ENCODE measurements around the gene ZNF362.

Gene ZNF362

DNA sequence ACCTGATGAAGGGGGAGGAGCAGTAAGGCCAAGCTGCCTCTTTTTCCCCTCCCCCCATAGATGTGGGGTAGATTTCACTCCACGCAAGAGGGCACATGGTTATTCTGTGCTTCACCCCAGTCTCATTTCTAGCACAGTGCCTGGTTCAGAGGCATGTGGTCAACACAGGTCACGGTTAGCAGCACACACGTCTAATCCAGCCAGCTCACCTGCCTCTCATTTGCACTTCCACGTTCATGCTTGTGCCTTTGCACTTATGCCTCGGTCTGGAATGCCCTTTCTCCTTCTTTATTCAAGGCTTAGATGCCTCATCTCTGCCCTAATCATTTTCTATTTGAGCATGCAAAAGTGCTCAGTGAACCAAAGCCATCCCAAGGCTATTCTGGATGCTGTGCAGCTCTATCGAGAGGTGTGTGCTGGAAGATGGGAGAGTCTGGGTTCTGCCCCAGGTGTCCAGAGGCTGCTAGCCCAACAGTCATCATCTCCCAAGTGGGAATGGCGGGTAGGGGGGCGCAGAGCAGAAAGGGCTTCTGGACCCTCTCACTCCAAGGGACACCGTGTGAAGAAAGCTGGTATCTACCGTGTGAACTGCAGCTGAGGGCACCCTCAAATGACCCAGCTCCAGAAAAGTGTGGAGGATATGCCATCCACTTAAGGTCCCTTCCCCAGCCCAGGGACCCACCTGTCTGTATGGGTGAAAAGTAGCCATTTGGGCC is 66.7 kb downstream of the ZNF362 start:
- TF ChIP-seq, protein P1, sequence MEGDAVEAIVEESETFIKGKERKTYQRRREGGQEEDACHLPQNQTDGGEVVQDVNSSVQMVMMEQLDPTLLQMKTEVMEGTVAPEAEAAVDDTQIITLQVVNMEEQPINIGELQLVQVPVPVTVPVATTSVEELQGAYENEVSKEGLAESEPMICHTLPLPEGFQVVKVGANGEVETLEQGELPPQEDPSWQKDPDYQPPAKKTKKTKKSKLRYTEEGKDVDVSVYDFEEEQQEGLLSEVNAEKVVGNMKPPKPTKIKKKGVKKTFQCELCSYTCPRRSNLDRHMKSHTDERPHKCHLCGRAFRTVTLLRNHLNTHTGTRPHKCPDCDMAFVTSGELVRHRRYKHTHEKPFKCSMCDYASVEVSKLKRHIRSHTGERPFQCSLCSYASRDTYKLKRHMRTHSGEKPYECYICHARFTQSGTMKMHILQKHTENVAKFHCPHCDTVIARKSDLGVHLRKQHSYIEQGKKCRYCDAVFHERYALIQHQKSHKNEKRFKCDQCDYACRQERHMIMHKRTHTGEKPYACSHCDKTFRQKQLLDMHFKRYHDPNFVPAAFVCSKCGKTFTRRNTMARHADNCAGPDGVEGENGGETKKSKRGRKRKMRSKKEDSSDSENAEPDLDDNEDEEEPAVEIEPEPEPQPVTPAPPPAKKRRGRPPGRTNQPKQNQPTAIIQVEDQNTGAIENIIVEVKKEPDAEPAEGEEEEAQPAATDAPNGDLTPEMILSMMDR (conservative IDR thresholded peaks at IDR 0.05) = no peak
- TF ChIP-seq ZFX (IDR thresholded peaks at IDR 0.05) = no peak
- no peak overlapping the region for H3K27ac ChIP-seq

DNA sequence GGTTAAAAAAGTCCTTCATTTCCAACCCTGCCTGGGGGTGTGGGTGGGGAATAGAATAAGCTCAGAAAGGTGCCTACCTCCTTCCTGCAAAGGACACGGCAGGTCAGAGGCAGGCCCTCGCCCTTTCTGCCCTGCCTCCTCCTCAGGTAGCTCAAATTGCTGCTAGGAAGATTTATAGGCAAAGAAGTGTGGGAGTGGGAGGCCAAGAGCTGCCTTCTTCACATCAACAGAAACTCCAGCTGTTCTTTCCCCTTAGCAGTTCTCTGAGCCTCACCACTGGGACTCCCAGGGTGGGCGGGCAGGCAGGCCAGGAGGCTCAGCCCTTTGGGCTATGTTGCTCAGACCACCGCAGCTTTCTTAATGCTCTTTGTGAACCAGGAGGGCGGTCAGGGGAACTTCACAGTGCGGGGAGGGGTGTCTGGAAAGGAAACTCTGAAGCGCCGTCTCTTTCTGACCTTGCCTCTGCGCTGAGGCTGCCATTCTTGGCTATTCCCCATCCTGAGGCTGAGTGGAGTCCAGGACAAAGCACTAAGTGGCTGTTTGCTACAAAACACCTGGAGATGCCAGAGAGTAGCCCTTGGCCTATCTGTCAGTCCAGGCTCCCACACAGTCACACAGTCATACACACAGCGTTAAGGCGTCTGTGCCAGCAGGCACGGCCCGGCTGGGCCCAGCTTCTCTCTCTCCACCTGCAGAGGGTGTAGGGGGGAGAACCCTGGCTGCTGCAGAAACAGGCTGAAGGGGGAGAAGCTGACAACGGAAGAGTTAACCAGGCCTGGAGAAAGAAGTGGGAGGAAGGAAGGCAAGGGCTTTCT is 67.6 kb downstream of the ZNF362 start:
- H3K27ac ChIP-seq = no peak overlapping the region

DNA sequence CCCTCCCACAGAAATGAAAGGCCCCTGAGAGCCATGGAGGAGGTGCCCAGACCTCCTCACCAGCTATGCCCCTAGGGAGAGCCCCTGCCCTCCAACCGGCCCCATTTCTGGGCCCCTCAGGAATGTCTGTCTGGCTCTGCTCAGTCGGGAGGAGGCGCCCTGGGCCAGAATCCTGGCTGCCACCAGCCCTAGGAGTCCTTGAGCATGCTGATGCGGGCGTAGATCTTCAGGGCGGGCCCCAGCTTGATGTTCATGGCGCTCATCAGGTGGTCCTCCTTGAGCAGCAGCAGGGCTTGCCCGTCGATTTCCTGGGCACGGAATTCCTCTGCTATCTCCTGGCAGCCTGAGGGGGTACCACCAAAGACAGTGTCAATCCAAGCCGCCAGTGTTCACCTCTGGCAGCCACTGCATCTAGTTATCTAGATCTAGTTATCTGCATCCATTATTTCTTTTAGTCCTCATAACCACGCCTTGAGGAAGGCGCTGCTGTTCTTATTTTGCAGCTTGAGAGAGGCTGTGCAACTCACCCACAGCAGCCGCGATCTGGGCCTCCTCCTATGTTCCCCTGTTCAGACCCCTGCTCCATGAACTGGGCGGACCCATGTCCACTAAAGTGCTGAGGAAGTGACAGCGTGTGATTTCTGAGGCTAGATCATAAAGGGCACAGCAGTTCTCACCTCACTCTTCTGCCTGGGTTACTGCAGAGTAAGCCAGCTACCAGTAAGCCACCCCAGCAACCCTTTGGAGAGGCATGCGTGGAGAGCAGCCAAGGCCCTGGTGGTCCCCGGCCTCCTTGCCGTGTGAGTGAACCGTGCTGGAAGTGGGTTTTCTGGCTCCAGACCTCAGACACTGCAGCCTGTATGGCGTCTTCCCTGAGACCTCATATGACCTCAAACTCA is 68.6 kb downstream of the ZNF362 start:
- H3K27ac ChIP-seq = no peak overlapping the region
- no peak for TF ChIP-seq ZFX (IDR thresholded peaks at IDR 0.05)

More for the DNA sequence above, 67.6 kb downstream of the ZNF362 start:
- no peak for TF ChIP-seq ZFX (IDR thresholded peaks at IDR 0.05)
- TF ChIP-seq, protein P1 (conservative IDR thresholded peaks at IDR 0.05) = no peak

DNA sequence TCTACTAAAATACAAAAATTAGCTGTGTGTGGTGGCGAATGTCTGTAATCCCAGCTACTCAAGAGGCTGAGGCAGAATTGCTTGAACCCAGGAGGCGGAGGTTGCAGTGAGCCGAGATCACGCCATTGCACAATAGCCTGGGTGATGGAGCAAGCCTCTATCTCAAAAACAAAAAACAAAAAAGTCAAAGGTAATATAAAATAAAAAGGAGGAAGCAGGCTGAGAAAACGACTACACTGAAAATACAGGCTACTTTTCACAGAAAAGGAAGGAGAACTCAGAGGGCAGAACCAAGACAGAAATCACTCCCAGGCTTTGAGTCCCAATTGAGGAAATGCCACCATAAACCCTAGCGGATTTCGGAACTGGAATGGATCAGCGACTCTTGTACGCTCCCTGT is 70.5 kb downstream of the ZNF362 start:
- TF ChIP-seq, protein P1 (conservative IDR thresholded peaks at IDR 0.05) = no peak
- TF ChIP-seq ZFX (IDR thresholded peaks at IDR 0.05) = no peak
- no peak overlapping the region for H3K27ac ChIP-seq

DNA sequence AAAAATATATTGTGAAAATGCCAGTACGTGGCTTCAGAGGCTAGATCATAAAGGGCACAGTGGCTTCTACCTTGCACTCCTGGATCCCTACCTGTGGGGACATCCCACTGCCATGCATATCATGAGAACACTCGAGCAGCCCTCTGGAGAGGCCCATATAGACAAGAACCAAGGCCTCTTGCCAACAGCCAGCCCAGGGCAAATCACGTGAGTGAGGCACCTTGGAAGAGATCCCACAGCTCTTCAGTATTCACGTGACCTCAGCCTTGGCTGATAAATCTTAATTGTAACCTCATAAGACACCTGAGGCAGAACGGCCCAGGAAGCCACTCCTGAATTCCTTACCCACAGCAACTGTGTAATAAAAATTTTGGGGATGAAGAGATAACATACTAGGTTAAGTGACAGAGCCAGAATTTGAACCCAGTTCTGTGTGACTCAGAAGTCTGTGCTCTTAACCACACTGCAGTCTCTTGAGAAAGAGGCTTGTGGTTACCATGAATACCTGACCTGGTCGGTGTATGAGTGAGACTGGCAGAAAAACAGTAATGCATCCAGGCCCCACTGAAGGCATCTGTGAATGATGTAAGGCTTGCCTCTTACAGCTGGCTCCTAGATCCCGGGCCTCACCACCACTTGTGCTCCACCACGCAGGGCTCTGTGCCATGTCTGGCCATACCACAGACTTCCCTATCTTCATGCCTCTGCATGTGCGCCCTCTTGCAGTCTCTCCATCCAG is 71.5 kb downstream of the ZNF362 start:
- TF ChIP-seq ZFX (IDR thresholded peaks at IDR 0.05) = no peak
- TF ChIP-seq, protein P1 (conservative IDR thresholded peaks at IDR 0.05) = no peak
- H3K27ac ChIP-seq = no peak overlapping the region

DNA sequence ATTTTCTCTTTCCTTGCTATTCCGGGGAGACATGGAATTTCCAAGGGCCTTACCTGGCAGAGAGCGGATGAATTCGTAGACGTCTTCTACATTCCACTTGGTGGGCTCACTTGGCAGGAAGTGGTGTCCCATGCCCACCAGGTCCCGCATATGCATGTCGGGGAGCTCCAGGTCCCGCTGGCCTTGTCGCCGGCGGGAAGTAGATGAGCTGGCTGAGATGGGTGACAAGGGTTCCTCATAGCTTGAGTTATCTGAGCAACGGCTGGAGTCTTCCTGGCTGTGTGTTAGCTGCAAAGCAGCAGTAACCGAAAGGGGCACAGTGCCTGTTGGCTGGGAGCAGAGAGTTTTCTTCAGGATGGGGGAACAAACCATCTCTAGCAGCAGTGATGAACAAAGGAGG is 72.5 kb downstream of the ZNF362 start:
- no peak overlapping the region for H3K27ac ChIP-seq
- no peak for TF ChIP-seq ZFX (IDR thresholded peaks at IDR 0.05)
- TF ChIP-seq, protein P1 (conservative IDR thresholded peaks at IDR 0.05) = no peak
